Bronchial epithelial cell (primary cell): ENCODE measurements around the gene SLIT3. TPM values are rescaled to one million over a fixed set of nuclear protein-coding genes. Genes with fewer than 3 reads are reported as not detected.

Source experiments
- DNase-seq: peaks from one replicate; pipeline ENCODE4 v3.0.0-alpha.2; 2010; ENCODE audit warnings: low read depth
- FAIRE-seq: peaks from 2 replicates; lab custom pipeline; 2011; peaks lifted over from hg19 to GRCh38; lab: Jason Lieb, UNC
- H3K27me3 ChIP-seq: 2 replicates; pipeline ENCODE4 v1.5.1; 2011; ENCODE audit warnings: low read length; ENCODE audit not compliant: control insufficient read depth, insufficient read depth
- H3K36me3 ChIP-seq: 2 replicates; pipeline ENCODE4 v1.5.1; 2011; ENCODE audit warnings: low read length; ENCODE audit not compliant: control insufficient read depth, insufficient read depth
- H3K4me3 ChIP-seq: 2 replicates; pipeline ENCODE4 v1.5.1; 2011; ENCODE audit warnings: mild to moderate bottlenecking, low read depth, low read length, control low read depth
- CTCF ChIP-seq: IDR thresholded peaks from 2 replicates; pipeline ENCODE4 v1.5.1; 2011; ENCODE audit warnings: mild to moderate bottlenecking, moderate library complexity, low read length, control low read depth, inconsistent platforms; ENCODE audit not compliant: insufficient read depth, severe bottlenecking
- total RNA-seq: library from RNA; depleted of rRNA; stranded (reverse); fragments of >200 nt; gene quantifications from 2 replicates; pipeline ENCODE4 v1.2.1, GENCODE V29; 2014

SLIT3 gene
- total RNA-seq, 1 donor from 2014 or later = 0.79 TPM

GRCh38 chr5:168659286-168659847, 641.6 kb downstream of the SLIT3 start:
- no peak for TF ChIP-seq CTCF
- DNase-seq (no peak), FAIRE-seq (no peak)
- H3K36me3 ChIP-seq = no peaks in the 10 kb centered on the region
- H3K4me3 ChIP-seq = no peak overlapping the region
- H3K27me3 ChIP-seq = no peaks in the 10 kb centered on the region

GRCh38 chr5:168658394-168658793, 642.5 kb downstream of the SLIT3 start:
- H3K27me3 ChIP-seq = no peaks in the 10 kb centered on the region
- TF ChIP-seq CTCF = no peak
- DNase-seq (peak; percentile 87), FAIRE-seq (no peak)
- no peak overlapping the region for H3K4me3 ChIP-seq
- no peaks in the 10 kb centered on the region for H3K36me3 ChIP-seq

- Histone ChIP-seq H3K4me3 (no peak overlapping the region), H3K27me3 (no peaks in the 10 kb centered on the region), H3K36me3 (no peaks in the 10 kb centered on the region)
- DNase-seq (peak; percentile 82), FAIRE-seq (peak; percentile 72)
- TF ChIP-seq CTCF = no peak
Measured at GRCh38 chr5:168656633-168657032, 644.3 kb downstream of the SLIT3 start.

GRCh38 chr5:168655316-168655715, 645.6 kb downstream of the SLIT3 start:
- Histone ChIP-seq H3K4me3 (no peak overlapping the region), H3K27me3 (no peaks in the 10 kb centered on the region), H3K36me3 (no peaks in the 10 kb centered on the region)
- DNase-seq = no peak
- TF ChIP-seq CTCF = no peak
- no peak for FAIRE-seq

GRCh38 chr5:168654211-168654721, 646.7 kb downstream of the SLIT3 start:
- no peak for FAIRE-seq
- no peak overlapping the region for H3K4me3 ChIP-seq
- no peaks in the 10 kb centered on the region for H3K27me3 ChIP-seq
- no peaks in the 10 kb centered on the region for H3K36me3 ChIP-seq
- no peak for TF ChIP-seq CTCF
- no peak for DNase-seq

- Histone ChIP-seq H3K4me3 (no peak overlapping the region), H3K27me3 (no peaks in the 10 kb centered on the region), H3K36me3 (no peaks in the 10 kb centered on the region)
- FAIRE-seq = no peak
- TF ChIP-seq CTCF = no peak
- DNase-seq = no peak
Measured at GRCh38 chr5:168653626-168654025, 647.3 kb downstream of the SLIT3 start.
